AG09309 (cell line): ENCODE results near the gene ELL.

ENCODE experiments used
- DNase-seq: peaks from one replicate; pipeline ENCODE4 v3.0.0-alpha.2; 2010; ENCODE audit warnings: low read depth
- H3K4me3 ChIP-seq: 2 replicates; pipeline ENCODE4 v1.5.1; 2011; ENCODE audit warnings: mild to moderate bottlenecking, low read depth, low read length, moderate library complexity; ENCODE audit not compliant: control insufficient read depth
- CTCF ChIP-seq: IDR thresholded peaks from 2 replicates; pipeline ENCODE4 v1.5.1; 2011; ENCODE audit warnings: mild to moderate bottlenecking, low read depth, low read length, inconsistent platforms; ENCODE audit not compliant: insufficient read depth, control insufficient read depth; ENCODE audit errors: missing control alignments

ELL gene

GRCh38 chr19:18520848-18521691, 800 bp downstream of the ELL start:
- peak overlapping the region; percentile 82 for H3K4me3 ChIP-seq
- peak; percentile 5 for TF ChIP-seq CTCF
- DNase-seq, result no peak

GRCh38 chr19:18519962-18520847, 1.7 kb downstream of the ELL start:
- H3K4me3 ChIP-seq, result peak overlapping the region; percentile 82
- no peak for DNase-seq
- TF ChIP-seq CTCF, result peak; percentile 66

GRCh38 chr19:18518639-18519038, 3.2 kb downstream of the ELL start:
- no peak for DNase-seq
- no peak overlapping the region for H3K4me3 ChIP-seq
- TF ChIP-seq CTCF, result no peak

- no peak for DNase-seq
- H3K4me3 ChIP-seq, result no peak overlapping the region
- no peak for TF ChIP-seq CTCF
Observed at GRCh38 chr19:18517606-18518005, 4.3 kb downstream of the ELL start.

GRCh38 chr19:18515959-18516358, 5.9 kb downstream of the ELL start:
- no peak overlapping the region for H3K4me3 ChIP-seq
- no peak for DNase-seq
- TF ChIP-seq CTCF, result no peak

GRCh38 chr19:18514800-18515682, 6.8 kb downstream of the ELL start:
- no peak for TF ChIP-seq CTCF
- DNase-seq, result no peak
- no peak overlapping the region for H3K4me3 ChIP-seq
